Measurements from ENCODE around the gene CD164. TPM values are rescaled to one million over a fixed set of nuclear protein-coding genes. Genes with fewer than 3 reads are reported as not detected.

CD164 gene
- total and polyA plus RNA-seq, 7 donors, result 142 to 192 (median 177) TPM

- DNase-seq, result no peak
- Histone ChIP-seq H3K9me3 (no peaks in the 10 kb centered on the region), H3K4me1 (no peaks in the 10 kb centered on the region), H3K27ac (no peak overlapping the region), H3K27me3 (no peaks in the 10 kb centered on the region), H3K36me3 (peaks cover 0 to 71% (median 16%) of the 10 kb centered on the region in 4 donors), H3K4me3 (no peak overlapping the region)
- TF ChIP-seq POLR2AphosphoS5 (IDR thresholded peaks at IDR 0.05) (no peak), EP300 (IDR thresholded peaks at IDR 0.05) (no peak), CTCF (IDR thresholded peaks at IDR 0.05) (no peak), POLR2A (IDR thresholded peaks at IDR 0.05) (no peak)
- intact Hi-C loops (cut with DNase I), result no loop called here
- WGBS, 2 donors, result 95 to 97% methylated on average over 2 of the region's 2 CpGs
These were observed 18.5 kb downstream of the CD164 start for GRCh38 chr6:109363753-109364152.

- no peaks in the 10 kb centered on the region for H3K27me3 ChIP-seq
- no peaks in the 10 kb centered on the region for H3K9me3 ChIP-seq
- H3K4me1 ChIP-seq, result no peaks in the 10 kb centered on the region
- H3K27ac ChIP-seq, result no peak overlapping the region
- WGBS, 2 donors, result 95 to 97% methylated on average over 7 of the region's 7 CpGs
- intact Hi-C loops (cut with DNase I), result no loop called here
- no peak for TF ChIP-seq CTCF (IDR thresholded peaks at IDR 0.05)
- no peak overlapping the region for H3K4me3 ChIP-seq
- DNase-seq, result no peak
- H3K36me3 ChIP-seq, result peaks cover 0 to 66% (median 19%) of the 10 kb centered on the region in 4 donors
These were observed 20.0 kb downstream of the CD164 start for GRCh38 chr6:109362102-109362884.

- H3K4me3 ChIP-seq, result no peak overlapping the region
- peaks cover 0 to 65% (median 20%) of the 10 kb centered on the region in 4 donors for H3K36me3 ChIP-seq
- TF ChIP-seq POLR2AphosphoS5 (IDR thresholded peaks at IDR 0.05), result no peak
- TF ChIP-seq EP300 (IDR thresholded peaks at IDR 0.05), result no peak
- TF ChIP-seq POLR2A (IDR thresholded peaks at IDR 0.05), result no peak
- TF ChIP-seq CTCF (IDR thresholded peaks at IDR 0.05), result no peak
- no peaks in the 10 kb centered on the region for H3K27me3 ChIP-seq
- peaks cover 0 to 3% (median 0%) of the 10 kb centered on the region in 4 donors for H3K9me3 ChIP-seq
- no peak for DNase-seq
- intact Hi-C loops (cut with DNase I), result no loop called here
- no peaks in the 10 kb centered on the region for H3K4me1 ChIP-seq
- no peak overlapping the region for H3K27ac ChIP-seq
These were observed 21.5 kb downstream of the CD164 start for GRCh38 chr6:109360791-109361190.

DNA sequence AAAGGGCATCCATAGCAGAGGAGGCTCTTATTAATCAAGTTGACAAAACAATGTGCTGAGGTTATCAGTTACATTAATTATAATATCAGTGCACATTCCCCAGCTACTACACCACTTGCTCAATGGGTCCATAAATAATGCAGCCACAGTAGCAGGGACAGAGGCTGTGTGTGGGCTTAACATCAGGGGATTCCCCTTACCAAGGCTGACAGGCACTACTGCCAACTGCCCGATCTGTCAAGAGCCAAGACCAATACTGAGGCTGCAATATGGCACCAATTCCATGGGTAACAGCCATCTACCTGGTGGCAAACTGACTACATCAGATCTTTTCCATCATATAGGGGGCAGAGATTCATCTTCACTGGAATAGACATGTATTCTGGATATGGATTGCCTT, 22.0 kb downstream of the CD164 start:
- 90 to 97% methylated on average over 1 of the region's 1 CpG for WGBS, 2 donors

More for the DNA sequence above, 22.0 kb downstream of the CD164 start:
- H3K27me3 ChIP-seq, result no peaks in the 10 kb centered on the region
- no peak for TF ChIP-seq POLR2AphosphoS5 (IDR thresholded peaks at IDR 0.05)
- TF ChIP-seq POLR2A (IDR thresholded peaks at IDR 0.05), result no peak
- no peak for TF ChIP-seq EP300 (IDR thresholded peaks at IDR 0.05)
- TF ChIP-seq CTCF (IDR thresholded peaks at IDR 0.05), result no peak
- no peak for DNase-seq
- H3K27ac ChIP-seq, result no peak overlapping the region
- H3K36me3 ChIP-seq, result peaks cover 0 to 65% (median 20%) of the 10 kb centered on the region in 4 donors
- H3K4me3 ChIP-seq, result no peak overlapping the region
- H3K9me3 ChIP-seq, result peaks cover 0 to 3% (median 0%) of the 10 kb centered on the region in 4 donors
- no peaks in the 10 kb centered on the region for H3K4me1 ChIP-seq
- intact Hi-C loops (cut with DNase I), result no loop called here

All from sigmoid colon (tissue), 7 donors.